GM18867 (cell line): ENCODE results near the gene ROPN1.

Source experiments
- ATAC-seq: cut with Tn5 transposase; IDR thresholded peaks from one replicate; pipeline ENCODE4 v1.9.1; 2021; ENCODE audit warnings: mild to moderate bottlenecking, moderate library complexity; ENCODE audit not compliant: unreplicated experiment

ROPN1 gene

DNA sequence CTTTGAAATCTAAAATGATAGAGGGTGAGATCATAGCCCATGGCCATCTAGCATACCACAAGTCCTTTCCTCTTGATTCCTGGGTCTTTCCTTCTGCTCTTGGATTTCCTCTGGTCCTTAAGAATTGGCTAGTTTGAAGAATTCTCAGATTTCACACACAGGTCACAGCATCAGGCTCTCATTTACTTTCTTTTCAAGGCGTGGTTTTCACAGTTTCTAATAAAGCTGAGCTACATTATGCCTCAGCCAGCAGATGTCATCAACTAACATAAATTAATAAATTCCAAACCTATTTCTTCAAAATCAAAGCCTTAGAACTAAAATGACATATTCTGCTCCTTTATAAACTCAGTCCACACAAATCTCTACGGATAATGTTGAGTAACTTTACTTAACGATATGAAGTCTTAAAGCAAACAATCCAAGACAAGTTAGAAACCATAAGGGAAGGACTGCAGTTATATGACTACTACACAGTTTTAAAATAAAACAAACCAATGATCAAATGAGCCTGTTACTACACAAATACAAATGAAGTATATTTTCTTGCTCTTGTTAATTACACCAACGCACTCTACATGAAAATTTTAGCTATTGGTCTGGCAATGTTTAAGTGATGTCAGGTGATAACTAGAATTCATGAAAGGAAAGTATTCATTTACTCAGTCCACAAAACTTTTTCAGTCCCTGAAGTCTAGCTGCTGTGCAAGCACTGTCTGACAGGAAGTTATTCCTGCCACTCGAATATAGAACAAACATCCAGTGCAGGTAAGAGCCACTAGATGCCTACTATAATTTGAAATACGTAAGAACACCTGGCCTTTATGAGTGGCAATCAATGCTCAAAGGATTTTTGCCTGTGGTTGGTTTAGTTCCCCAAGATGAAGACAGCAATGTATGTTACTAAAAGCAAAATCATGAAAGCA, 40.1 kb downstream of the ROPN1 start:
- no peak for ATAC-seq

DNA sequence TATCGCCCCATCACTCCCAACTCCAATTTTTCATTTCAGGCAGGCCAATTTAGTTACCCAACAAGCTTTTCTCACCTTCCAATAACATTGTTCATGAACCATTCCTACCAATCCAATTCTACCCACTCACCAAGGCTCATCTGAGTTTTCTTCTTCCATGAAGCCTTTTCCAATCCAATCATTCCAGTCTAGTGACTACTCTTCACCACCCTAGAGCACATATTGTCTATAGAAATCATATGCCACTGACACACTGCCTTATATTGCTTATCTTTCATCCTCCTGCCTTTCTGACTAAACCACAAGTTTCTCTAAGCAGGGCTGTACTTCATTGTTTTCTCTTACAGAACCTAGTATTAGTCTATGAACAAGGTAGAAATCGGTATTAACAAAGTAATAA, 42.3 kb downstream of the ROPN1 start:
- no peak for ATAC-seq

DNA sequence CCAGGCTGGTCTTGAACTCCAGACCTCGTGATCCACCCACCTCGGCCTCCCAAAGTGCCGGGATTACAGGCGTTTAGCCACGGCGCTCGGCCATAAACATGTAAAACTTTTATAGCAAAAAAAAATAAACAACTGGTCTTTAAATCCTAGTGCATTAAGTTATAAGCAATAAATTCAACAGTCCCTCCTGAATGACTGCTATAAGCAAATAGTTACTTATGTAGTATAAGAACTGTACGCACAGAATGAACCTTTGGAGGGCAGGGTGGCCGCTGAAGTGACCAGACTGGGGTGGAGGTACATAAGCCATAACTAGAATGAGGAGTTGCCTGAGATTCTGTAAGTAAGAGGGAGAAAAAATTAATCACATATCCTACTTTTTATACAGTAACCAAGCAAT, 43.5 kb downstream of the ROPN1 start:
- no peak for ATAC-seq

DNA sequence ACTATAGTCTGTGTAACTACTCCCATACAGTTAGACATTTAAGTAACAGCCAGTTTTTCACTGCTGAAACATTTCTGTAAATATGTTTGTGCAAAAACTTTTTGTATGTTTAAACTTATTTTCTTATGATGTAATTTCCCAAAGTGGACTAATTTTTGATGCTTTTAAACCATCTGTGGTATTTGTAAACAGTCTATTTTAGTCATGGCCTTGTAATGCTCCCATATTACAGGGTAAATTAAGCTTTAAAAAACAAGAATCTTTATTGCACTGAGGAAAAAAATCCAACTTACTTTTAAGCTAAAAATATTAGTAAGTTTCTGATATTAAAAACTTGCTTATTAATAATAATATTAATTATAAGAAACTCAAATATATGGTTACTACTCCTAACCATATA, 44.4 kb downstream of the ROPN1 start:
- ATAC-seq = no peak

DNA sequence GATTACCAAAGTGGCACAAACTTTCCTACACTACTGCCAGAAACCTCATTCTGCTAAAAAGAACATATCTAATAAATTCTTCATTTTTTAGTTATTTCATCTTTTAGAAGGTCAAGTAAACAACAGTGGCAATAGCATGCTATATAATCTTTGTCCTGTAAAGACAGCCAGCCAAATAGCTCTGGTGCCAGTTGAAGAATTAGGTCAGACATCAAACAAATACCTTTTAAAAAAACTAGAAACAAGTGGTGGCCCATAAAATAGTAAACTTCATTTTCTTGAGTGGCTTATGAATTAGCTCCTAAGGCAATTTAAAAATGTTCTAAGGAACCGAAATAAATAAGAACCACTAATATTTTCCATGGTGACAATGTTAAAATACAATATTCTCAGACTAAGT, 50.4 kb downstream of the ROPN1 start:
- ATAC-seq = no peak

DNA sequence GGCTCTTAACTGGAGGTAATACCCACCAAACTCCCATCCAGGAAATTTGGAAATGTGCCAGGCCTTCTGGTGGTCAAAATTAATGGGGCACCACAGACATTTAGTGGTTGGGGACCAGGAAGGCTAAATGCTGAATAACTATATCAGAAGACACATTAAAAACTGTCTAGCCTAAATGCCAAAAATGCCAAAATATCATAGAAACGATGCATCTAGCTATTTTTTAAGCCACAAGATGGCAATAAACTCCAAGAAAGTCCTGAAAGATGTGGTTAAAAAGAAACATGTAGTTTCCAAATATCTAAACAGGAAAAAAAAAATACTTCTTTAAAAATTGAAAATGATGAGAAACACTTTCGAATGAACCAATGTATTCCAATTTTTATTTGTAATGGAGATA, 50.8 kb downstream of the ROPN1 start:
- no peak for ATAC-seq

DNA sequence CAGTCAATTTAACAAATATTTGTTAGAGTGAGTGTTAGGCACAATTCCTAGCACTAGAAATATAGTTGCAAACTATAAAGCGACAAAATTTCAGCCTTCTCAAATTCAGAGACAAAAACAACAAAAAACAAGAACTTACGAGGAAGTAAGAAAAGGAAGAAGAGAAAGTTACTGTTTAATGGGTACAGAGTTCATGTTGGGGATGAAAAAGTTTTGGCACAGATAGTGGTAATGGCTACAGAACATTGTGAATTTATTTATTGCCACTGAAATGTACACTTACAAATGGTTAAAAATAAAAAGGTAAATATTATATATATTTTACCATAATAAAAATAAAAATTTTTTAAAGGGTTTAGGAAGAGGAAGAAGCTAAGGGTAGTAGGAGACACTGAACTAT, 52.2 kb downstream of the ROPN1 start:
- no peak for ATAC-seq

DNA sequence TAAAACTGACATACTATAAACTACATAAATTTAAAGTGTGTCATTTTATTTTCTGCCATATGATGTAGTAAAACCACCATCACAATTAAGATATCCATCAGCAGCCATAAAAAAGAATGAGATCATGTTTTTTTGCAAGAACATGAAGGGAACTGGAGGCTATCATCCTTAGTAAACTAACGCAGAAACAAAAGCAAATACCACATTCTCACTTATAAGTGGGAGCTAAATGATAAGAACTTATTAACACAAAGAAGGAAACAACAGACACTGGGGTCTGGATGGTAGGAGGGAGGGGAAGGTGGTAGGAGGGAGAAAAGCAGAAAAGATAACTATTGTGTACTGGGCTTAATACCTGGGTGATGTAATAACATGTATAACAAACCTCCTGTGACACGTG, 55.5 kb downstream of the ROPN1 start:
- ATAC-seq = no peak

DNA sequence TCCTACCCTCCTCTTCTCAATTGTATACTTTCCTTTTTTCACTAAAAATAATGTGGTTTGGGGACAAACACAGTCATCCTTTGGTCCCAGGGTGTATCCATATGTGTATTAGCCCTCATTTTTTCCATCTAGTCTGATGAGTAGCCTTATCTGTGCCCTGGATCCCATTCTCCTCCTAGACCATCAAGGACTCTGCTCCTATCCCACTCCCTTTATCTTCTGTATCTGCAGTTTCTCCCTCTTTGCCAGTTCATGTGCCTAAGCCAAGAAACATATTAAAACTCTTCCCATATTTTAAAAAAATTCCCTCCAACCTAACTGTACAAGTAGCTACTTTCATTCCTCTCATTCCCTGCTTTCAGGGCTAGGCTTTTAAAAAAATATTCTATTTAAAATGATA, 56.1 kb downstream of the ROPN1 start:
- ATAC-seq = no peak

DNA sequence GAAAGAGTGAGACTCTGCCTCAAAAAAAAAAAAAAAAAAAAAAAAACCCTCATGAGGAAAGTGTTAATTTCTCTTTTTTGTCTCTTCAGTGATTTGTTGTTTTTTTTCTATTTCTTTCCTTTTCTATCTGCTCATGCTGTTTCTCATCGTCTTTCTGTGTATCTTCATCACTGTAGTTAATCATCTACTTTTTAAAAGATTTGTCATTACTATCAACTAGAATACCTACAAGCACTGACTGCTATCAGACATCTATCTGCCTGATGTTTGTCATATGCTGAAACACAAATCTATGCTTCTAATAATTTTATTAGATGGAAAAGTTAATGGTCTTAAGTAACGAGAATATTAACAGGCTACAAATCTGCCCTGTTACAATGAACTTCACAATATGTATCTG, 57.7 kb downstream of the ROPN1 start:
- no peak for ATAC-seq

DNA sequence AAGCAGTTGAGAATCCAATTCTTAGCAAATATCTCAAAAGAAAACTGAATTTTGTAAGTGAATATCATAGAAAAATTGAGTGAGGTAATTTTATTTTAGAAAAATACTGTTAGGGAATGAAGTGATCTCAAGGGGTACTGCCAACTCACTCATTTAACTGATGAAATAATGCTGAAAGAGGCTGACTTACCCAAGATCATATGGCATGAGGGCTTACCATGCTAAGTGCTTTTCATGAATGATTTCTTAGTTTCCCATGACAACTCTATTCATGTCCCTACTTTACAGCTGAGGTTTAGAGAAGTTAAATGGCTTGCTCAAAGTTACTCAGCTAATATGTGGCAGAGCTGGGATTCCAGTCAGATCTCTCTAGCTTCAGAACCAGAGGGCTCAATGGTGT, 61.5 kb downstream of the ROPN1 start:
- no peak for ATAC-seq

DNA sequence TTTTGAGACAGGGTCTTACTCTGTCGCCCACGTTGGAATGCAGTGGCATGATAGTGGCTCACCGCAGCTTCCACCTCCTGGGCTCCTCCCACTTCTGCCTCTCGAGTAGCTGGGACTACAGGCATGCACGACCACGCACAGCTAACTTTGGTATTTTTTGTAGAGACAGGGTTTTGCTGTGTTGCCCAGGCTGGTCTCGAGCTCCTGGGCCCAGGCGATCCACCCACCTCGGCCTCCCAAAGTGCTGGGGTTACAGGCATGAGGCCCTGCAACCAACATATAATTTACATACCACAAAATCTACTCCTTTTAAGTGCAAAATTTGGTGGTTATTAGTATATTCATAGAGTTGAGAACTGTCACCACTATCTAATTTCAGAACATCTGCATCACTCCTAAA, 62.6 kb downstream of the ROPN1 start:
- ATAC-seq = no peak

DNA sequence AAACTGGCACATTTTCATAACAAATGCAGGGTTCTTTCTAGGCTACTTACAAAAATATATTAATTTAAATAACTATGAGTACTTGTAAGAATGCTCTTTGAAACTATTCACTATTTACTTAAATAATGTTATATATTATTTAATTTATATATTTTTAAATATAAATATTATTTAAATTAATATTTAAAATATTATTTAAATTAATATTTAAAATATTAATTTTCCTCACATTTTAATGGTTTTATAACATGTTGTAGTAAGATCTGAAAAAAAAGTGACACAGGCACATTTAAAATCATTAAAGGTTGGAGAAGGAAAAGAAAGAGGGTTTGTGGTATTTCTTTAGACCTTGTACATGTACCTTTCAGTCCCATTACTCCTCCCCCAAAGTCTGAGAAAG, 65.5 kb downstream of the ROPN1 start:
- no peak for ATAC-seq

DNA sequence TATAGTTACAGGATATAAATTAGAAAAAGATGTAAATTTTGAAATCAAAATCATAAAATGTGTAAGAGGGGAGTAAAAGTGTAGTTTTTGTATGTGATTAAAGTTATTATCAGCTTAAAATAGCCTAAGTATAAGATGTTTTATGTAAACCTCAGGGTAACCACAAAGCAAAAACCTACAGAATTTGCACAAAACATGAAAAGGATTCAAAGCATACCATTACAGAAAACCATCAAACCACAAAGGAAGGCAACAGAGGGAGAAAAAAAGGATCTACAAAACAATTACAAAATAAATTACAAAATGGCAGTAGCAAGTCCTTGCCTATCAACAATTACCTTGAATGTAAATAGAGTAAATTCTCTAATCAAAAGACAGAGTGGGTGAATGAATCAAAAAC, 71.1 kb downstream of the ROPN1 start:
- no peak for ATAC-seq

DNA sequence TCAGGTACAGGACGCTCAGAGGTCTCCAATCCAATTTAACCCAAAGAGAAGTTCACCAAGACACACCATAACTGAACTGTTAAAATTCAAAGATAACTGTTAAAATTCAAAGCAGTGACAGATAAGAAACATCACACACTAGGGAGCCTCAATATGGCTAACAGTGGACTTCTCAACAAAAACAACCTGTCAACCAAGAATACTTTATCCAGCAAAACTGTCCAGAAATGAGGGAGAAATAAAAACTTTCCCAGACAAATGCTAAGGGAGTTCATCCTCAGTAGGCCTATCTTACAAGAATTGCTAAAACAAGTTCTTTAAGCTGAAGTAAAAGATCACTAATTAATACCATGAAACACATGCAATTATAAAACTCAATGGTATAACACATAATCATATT, 71.5 kb downstream of the ROPN1 start:
- ATAC-seq = no peak

DNA sequence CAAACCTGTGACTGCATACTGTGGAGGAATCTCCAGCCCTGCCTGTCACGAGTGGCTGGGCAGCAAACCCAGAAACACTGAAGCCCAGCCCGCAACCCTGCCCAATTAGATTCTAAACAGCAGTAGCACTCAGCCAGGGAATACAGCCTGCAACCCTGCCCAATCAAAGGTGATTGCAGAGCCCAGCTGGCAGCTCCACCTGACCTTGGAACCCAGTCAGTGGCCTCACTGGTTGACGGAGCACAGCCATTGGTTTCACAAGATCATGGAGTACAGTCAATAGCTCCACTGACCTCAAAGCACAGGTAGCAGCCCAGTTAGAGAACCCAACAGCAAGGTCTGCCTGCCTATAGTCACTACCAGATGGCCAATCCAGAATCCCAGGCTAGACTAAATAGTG, 72.6 kb downstream of the ROPN1 start:
- no peak for ATAC-seq
